Central memory CD4-positive, alpha-beta T cell (primary cell): ENCODE data around the gene DHX9.

Source experiments
- DNase-seq: peaks from one replicate; pipeline ENCODE4 v3.0.0; 2022

The DHX9 gene

DNA sequence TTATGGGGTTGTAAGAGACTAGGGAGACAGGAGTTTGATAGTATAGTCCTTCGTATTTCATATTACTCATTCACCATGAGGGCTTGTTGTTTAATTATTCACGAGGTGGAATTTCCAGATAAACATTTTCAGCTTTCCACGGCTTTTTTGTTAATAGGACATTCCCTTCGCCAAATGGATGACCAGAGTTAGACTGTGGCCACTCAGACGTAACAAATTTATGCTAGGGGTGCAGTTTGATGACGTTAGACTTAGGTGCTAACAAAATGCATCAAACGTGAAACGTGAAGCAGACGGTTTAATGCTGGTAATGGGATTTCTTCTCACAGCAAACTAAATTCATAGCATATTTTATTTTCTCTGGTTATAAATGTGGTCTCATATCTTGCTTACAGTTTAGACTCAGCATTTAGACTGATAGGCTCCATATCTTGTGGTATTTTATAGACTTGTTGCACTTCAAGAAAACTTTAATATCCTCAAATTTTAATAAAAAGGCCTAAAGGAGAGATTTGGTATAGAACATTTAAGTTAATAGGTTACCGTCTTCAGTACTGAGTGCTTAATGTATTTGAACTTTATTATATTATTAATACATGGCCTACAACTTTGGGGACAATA is 2.3 kb downstream of the DHX9 start:
- no peak for DNase-seq

- no peak for DNase-seq
These were observed 3.1 kb downstream of the DHX9 start for GRCh38 chr1:182842265-182842664.

- DNase-seq: no peak
These were observed 6.2 kb downstream of the DHX9 start for GRCh38 chr1:182845379-182845778.

DNA sequence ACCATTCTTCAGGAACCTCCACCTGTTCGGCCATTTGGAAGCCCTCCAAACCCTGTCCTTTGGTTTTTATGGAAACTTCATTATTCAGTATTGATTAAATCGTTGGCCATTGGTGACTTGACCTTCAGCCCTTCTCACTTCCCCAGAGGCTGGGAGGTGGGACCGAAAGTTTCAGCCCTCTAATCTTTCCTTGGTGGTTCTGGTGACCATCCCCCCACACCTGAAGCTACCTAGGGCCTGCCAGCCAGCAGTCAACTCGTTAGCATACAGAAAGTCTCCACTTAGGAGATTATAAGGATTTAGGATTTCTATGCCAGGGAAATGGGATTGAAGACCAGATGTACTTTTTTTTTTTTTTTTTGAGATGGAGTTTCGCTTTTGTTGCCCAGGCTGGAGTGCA is 6.7 kb downstream of the DHX9 start:
- no peak for DNase-seq

DNA sequence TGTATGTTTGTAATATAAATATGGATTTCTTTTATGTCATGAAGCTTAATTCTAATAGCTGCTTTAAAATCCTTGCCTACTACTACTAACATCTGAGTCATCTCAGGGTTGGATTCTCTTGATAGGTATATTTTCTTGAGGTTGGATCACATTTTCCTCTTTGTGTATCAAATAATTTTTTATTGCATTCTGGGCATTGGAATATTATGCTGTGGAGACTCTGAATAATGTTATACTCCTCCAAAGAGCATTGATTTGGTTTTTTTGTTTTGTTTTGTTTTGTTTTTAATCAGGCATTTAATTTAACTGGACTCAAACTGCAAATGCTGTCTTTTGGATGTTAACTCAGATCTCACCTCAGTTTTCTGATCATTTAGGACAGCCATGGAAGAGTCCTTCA is 8.0 kb downstream of the DHX9 start:
- no peak for DNase-seq

- no peak for DNase-seq
These were observed 9.6 kb downstream of the DHX9 start for GRCh38 chr1:182848736-182849135.

DNA sequence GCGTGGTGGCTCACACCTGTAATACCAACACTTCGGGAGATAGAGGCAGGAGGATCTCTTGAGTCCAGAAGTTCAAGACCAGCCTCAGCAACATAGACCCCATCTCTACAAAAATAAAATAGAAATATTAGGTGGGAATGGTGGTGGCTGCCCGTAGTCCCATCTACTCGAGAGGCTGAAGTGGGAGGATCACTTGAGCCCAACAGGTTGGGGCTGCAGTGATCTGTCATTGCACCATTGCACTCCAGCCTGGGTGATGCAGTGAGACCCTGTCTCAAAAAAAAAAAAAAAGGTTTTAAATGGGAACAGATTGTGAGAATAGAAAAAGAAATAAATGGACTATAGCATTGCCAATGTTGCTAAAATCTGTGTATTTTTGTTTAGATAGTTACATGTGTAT is 11.2 kb downstream of the DHX9 start:
- no peak for DNase-seq

DNA sequence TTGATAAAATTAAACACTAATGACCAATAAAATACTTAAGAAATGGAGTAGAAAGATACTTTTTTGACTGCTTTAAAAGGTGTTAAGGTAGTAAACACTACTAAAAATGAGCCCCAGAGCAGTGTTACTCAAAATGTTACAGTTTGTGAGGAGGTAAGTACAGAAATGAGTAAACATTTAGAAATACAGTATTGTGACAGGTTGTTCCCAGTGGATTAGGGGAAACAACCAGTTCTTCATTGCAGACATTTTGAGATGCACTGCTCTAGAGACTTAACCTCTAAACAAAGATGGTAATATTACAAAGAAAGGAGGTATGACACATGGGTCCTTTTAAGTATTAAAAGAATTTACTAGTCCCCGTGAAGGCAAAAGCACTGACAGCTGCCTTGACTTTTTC is 12.7 kb downstream of the DHX9 start:
- DNase-seq: no peak

- DNase-seq: no peak
These were observed 16.8 kb downstream of the DHX9 start for GRCh38 chr1:182855911-182856310.

DNA sequence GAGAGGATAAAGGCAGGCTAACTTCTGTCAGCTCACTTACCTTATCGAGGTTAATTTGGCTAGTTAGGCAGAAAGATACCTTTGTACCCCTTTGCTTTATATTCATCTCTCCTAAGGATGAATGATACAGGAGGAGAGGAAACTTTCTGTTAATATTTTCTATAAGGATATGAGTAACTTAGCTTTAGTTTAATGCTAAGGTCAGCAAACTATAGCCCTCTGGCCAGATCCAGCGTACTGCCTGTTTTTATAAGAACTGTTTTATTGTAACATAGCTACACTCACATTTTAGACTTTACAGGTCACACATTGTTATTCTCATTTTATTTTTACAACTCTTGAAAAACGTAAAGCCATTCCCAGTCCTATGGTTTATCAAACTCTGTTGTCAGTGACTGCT is 18.1 kb downstream of the DHX9 start:
- no peak for DNase-seq

GRCh38 chr1:182860658-182861057 is 21.5 kb downstream of the DHX9 start:
- no peak for DNase-seq

DNA sequence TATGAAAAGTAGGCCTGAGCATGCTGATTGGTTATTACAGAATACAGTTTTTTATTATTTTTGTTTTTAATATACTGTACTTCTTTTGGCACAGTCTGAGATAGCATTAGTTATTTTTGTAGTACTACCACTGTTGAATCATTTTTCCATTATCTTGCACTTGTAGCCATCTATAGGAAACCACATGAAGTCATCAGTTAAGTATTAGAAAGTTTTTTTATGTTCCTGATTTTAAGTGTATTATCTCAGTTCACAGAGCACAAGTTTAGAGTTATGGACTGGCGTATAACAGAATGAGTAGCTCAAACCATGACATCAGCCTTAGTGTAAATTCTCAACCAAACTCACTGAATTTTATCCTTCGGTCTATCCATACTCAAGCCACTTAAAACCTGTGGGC is 22.8 kb downstream of the DHX9 start:
- no peak for DNase-seq

DNA sequence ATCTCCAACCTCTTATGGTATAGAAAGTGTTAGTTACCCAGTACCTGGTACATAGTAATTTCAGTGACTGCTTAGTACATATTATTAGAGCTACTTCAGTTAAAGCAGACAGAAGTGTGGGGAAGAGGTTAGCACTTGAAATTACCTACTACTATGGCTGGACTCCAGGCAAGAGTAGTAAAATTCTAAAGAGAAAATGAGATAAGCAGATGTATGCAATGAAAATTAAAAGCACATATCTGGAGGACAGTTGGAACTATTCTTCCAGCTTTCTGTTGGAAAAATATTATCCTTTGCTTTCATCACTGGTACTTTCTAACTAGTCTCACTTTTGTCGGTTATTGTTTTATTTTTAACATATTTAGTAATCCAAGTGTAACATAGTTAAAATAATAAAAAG is 23.7 kb downstream of the DHX9 start:
- DNase-seq: no peak

DNA sequence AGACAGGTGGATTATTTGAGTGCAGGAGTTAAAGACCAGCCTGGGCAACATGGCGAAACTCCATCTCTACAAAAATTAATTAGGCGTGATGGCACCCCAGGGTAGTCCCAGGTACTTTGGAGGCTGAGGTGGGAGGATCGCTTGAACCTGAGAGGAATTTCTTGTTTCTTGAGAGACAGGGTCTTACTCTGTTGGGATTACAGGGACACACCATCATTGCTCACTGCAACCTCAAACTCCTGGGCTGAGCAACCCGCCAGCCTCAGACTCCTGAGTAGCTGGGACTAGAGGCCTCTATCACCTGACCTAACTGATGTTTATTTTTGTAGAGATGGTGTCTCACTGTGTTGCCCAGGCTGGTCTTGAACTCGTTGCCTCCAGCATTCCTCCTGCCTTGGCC is 24.8 kb downstream of the DHX9 start:
- no peak for DNase-seq

DNA sequence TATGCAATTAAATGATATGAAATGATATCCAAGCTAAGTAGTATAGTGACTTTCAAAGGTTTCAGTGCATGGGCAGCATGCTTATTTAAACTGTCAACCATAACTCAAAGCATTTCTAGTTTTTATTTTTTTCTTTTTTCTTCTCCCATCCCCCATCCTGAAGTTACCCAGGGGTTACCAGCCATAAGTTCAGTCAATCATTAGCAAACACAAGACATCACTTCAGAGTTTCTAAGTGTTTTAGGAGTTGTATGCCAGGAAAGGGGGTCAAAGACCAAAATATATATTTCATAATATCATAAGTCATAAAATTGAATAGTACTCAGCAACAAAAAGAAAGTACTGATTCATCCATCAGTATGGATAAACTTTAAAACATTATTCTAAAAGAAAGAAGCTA is 28.7 kb downstream of the DHX9 start:
- DNase-seq: no peak

- DNase-seq: no peak
These were observed 30.1 kb downstream of the DHX9 start for GRCh38 chr1:182869241-182869666.

GRCh38 chr1:182872881-182873280 is 33.7 kb downstream of the DHX9 start:
- DNase-seq: no peak

DNA sequence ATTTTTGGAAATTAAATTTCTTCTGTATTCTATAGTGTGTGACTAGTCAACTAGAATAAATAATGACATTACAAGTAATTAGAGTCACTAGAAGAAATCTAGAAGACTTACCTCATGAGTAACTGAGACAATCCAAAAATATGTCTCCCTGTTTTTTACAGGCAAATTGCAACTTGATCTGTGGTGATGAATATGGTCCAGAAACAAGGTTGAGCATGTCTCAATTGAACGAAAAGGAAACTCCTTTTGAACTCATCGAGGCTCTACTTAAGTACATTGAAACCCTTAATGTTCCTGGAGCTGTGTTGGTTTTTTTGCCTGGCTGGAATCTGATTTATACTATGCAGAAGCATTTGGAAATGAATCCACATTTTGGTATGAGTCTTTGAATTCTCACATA is 36.7 kb downstream of the DHX9 start:
- no peak for DNase-seq

GRCh38 chr1:182877331-182877730 is 38.2 kb downstream of the DHX9 start:
- no peak for DNase-seq

DNA sequence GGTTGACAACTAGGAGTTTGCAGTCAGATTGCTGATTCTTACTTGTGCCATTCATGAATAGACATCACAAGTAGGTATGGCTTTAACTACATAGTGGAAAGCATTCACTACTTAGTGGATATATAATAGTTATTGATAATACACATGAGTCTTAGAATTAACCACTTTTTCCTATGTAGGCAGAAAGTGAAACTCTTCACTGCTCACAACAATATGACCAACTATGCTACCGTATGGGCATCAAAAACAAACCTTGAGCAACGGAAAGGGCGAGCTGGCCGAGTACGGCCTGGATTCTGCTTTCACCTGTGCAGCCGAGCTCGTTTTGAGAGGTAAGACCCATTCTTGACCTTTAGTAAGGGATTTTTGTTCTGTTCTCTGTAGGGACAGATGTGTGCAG is 38.7 kb downstream of the DHX9 start:
- DNase-seq: no peak

- DNase-seq: no peak
These were observed 45.7 kb downstream of the DHX9 start for GRCh38 chr1:182884872-182885271.

GRCh38 chr1:182885591-182885990 is 46.4 kb downstream of the DHX9 start:
- DNase-seq: no peak

- DNase-seq: no peak
These were observed 47.8 kb downstream of the DHX9 start for GRCh38 chr1:182886985-182887384.

DNA sequence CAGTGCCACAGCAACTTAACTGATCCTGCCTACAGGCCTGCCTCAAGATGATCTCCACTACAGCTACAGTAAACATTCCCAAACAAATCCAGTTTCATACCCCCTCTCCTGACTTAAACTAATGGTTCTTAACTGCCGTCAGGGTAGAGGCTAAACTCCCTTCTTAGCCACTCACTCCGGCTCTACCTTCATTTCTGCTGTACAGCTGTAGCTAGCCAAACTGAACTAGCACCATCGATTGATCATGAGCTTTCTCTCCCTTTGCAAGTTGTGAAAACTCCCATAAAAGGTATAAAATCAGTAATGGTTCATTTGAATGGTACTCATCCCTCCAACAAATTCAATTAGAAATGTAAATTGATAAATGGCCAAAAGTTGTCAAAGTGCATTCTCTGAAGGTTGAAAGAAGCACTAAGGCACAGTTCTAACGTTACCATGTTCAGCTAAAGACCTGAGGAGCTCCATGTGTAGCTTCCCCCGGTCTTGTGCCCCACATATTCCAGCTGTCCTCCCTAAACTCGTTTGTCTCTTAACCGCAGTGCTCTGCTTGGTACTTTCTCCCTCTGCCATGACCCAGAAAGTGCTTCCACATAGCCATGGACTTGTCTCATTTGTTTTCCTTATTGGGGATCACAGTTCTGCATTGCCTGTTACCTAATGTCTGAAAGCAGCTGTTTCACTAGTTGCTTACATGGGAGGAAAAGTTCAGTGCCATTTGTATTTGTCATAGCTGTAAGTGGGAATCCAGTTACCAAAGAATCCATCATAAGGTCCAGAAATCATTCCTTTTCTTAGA is 49.8 kb downstream of the DHX9 start:
- no peak for DNase-seq

GRCh38 chr1:182889997-182890396 is 50.9 kb downstream of the DHX9 start:
- DNase-seq: peak; percentile 3
